Measurements from ENCODE around the gene GOLGA5.
"Not testable (repeated sequence)": the region's sequence is repeated elsewhere in the genome, so short reads cannot be mapped to it uniquely, and the experiment has no call there.

The GOLGA5 gene

GRCh38 chr14:92775292-92775691 lies 18.8 kb upstream of the GOLGA5 start:
- FAIRE-seq: peak; percentile 93
- peak; percentile 95 for TF ChIP-seq PAX5 (IDR thresholded peaks at IDR 0.05; ENCODE audit: insufficient read depth, low read length, severe bottlenecking)
- peak; percentile 18 for DNase-seq (ENCODE audit: insufficient read length, low spot score)

GRCh38 chr14:92778868-92779565 lies 15.1 kb upstream of the GOLGA5 start:
- DNase-seq (ENCODE audit: insufficient read length, low spot score): not testable (repeated sequence)
- TF ChIP-seq PAX5 (IDR thresholded peaks at IDR 0.05; ENCODE audit: insufficient read depth, low read length, severe bottlenecking) (peak; percentile 73), SPI1 (IDR thresholded peaks at IDR 0.05; ENCODE audit: low read depth, low read length) (peak; percentile 82)
- peak; percentile 92 for FAIRE-seq

GRCh38 chr14:92780444-92781232 lies 13.5 kb upstream of the GOLGA5 start:
- no peak for FAIRE-seq
- no peak for DNase-seq (ENCODE audit: insufficient read length, low spot score)
- TF ChIP-seq PAX5 (IDR thresholded peaks at IDR 0.05; ENCODE audit: insufficient read depth, low read length, severe bottlenecking) (no peak), SPI1 (IDR thresholded peaks at IDR 0.05; ENCODE audit: low read depth, low read length) (no peak), POU2F2 (IDR thresholded peaks at IDR 0.05; ENCODE audit: low read depth, low read length) (no peak), POLR2AphosphoS5 (IDR thresholded peaks at IDR 0.05; ENCODE audit: low read depth, low read length) (no peak), POLR2A (IDR thresholded peaks at IDR 0.05; ENCODE audit: low read depth, low read length) (no peak)

GRCh38 chr14:92781350-92781749 lies 12.8 kb upstream of the GOLGA5 start:
- DNase-seq (ENCODE audit: insufficient read length, low spot score): no peak
- no peak for FAIRE-seq
- TF ChIP-seq PAX5 (IDR thresholded peaks at IDR 0.05; ENCODE audit: insufficient read depth, low read length, severe bottlenecking): no peak
- no peak for TF ChIP-seq TAF1 (IDR thresholded peaks at IDR 0.05; ENCODE audit: low read depth, low read length)
- TF ChIP-seq SPI1 (IDR thresholded peaks at IDR 0.05; ENCODE audit: low read depth, low read length): no peak
- TF ChIP-seq POU2F2 (IDR thresholded peaks at IDR 0.05; ENCODE audit: low read depth, low read length): no peak
- TF ChIP-seq POLR2AphosphoS5 (IDR thresholded peaks at IDR 0.05; ENCODE audit: low read depth, low read length): no peak
- no peak for TF ChIP-seq POLR2A (IDR thresholded peaks at IDR 0.05; ENCODE audit: low read depth, low read length)

- FAIRE-seq (peak; percentile 48), DNase-seq (ENCODE audit: insufficient read length, low spot score) (peak; percentile 10)
- TF ChIP-seq POU2F2 (IDR thresholded peaks at IDR 0.05; ENCODE audit: low read depth, low read length) (no peak), POLR2A (IDR thresholded peaks at IDR 0.05; ENCODE audit: low read depth, low read length) (no peak), PAX5 (IDR thresholded peaks at IDR 0.05; ENCODE audit: insufficient read depth, low read length, severe bottlenecking) (no peak), POLR2AphosphoS5 (IDR thresholded peaks at IDR 0.05; ENCODE audit: low read depth, low read length) (no peak), TAF1 (IDR thresholded peaks at IDR 0.05; ENCODE audit: low read depth, low read length) (no peak), SPI1 (IDR thresholded peaks at IDR 0.05; ENCODE audit: low read depth, low read length) (no peak)
These were observed 10.2 kb upstream of the GOLGA5 start for GRCh38 chr14:92783813-92784431.

GRCh38 chr14:92785667-92786426 lies 8.3 kb upstream of the GOLGA5 start:
- TF ChIP-seq PAX5 (IDR thresholded peaks at IDR 0.05; ENCODE audit: insufficient read depth, low read length, severe bottlenecking): no peak
- FAIRE-seq: no peak
- no peak for DNase-seq (ENCODE audit: insufficient read length, low spot score)

- FAIRE-seq (no peak), DNase-seq (ENCODE audit: insufficient read length, low spot score) (no peak)
- TF ChIP-seq PAX5 (IDR thresholded peaks at IDR 0.05; ENCODE audit: insufficient read depth, low read length, severe bottlenecking): no peak
- no peak for TF ChIP-seq TAF1 (IDR thresholded peaks at IDR 0.05; ENCODE audit: low read depth, low read length)
- TF ChIP-seq POLR2AphosphoS5 (IDR thresholded peaks at IDR 0.05; ENCODE audit: low read depth, low read length): no peak
- no peak for TF ChIP-seq SPI1 (IDR thresholded peaks at IDR 0.05; ENCODE audit: low read depth, low read length)
- no peak for TF ChIP-seq POLR2A (IDR thresholded peaks at IDR 0.05; ENCODE audit: low read depth, low read length)
- no peak for TF ChIP-seq POU2F2 (IDR thresholded peaks at IDR 0.05; ENCODE audit: low read depth, low read length)
These were observed 7.7 kb upstream of the GOLGA5 start for GRCh38 chr14:92786427-92786756.

GRCh38 chr14:92787554-92787953 lies 6.6 kb upstream of the GOLGA5 start:
- no peak for FAIRE-seq

GRCh38 chr14:92789457-92790089 lies 4.5 kb upstream of the GOLGA5 start:
- no peak for TF ChIP-seq POLR2AphosphoS5 (IDR thresholded peaks at IDR 0.05; ENCODE audit: low read depth, low read length)
- no peak for TF ChIP-seq POU2F2 (IDR thresholded peaks at IDR 0.05; ENCODE audit: low read depth, low read length)
- no peak for TF ChIP-seq POLR2A (IDR thresholded peaks at IDR 0.05; ENCODE audit: low read depth, low read length)
- TF ChIP-seq SPI1 (IDR thresholded peaks at IDR 0.05; ENCODE audit: low read depth, low read length): no peak
- TF ChIP-seq TAF1 (IDR thresholded peaks at IDR 0.05; ENCODE audit: low read depth, low read length): no peak
- TF ChIP-seq PAX5 (IDR thresholded peaks at IDR 0.05; ENCODE audit: insufficient read depth, low read length, severe bottlenecking): no peak
- peak; percentile 35 for FAIRE-seq
- DNase-seq (ENCODE audit: insufficient read length, low spot score): no peak

More at GRCh38 chr14:92787554-92787953, 6.6 kb upstream of the GOLGA5 start:
- TF ChIP-seq PAX5 (IDR thresholded peaks at IDR 0.05; ENCODE audit: insufficient read depth, low read length, severe bottlenecking) (no peak), POLR2AphosphoS5 (IDR thresholded peaks at IDR 0.05; ENCODE audit: low read depth, low read length) (no peak), POLR2A (IDR thresholded peaks at IDR 0.05; ENCODE audit: low read depth, low read length) (no peak), TAF1 (IDR thresholded peaks at IDR 0.05; ENCODE audit: low read depth, low read length) (no peak), SPI1 (IDR thresholded peaks at IDR 0.05; ENCODE audit: low read depth, low read length) (no peak), POU2F2 (IDR thresholded peaks at IDR 0.05; ENCODE audit: low read depth, low read length) (no peak)
- no peak for DNase-seq (ENCODE audit: insufficient read length, low spot score)

Measured in GM12891 (cell line).